Activated CD8-positive, alpha-beta memory T cell treated with anti-CD3 and anti-CD28 coated beads for 1 hour (primary cell): ENCODE data around the gene UCN.
"Not testable (repeated sequence)": the region's sequence is repeated elsewhere in the genome, so short reads cannot be mapped to it uniquely, and the experiment has no call there.

Experiments
- DNase-seq, 2 donors: peaks; one replicate each; pipeline ENCODE4 v3.0.0-alpha.2; 2020; ENCODE audit warnings: low read depth in 1 of 2; ENCODE audit errors: extremely low read depth in 1 of 2

UCN gene

GRCh38 chr2:27308359-27308881, at the start of gene UCN:
UCN (minus strand) TSS chr2:27308445; CDS start chr2:27307895, 550 bp downstream.
- no peak for DNase-seq

- peak; percentile 79 to 81 for DNase-seq
These were observed 48.3 kb upstream of the UCN start, which contains the start of gene GTF3C2 for GRCh38 chr2:27356382-27357181. GTF3C2 (minus strand) TSS chr2:27356764; CDS start chr2:27343554, 13,210 bp downstream.

- DNase-seq: no peak
These were observed 47.8 kb upstream of the UCN start for GRCh38 chr2:27356056-27356381.

DNA sequence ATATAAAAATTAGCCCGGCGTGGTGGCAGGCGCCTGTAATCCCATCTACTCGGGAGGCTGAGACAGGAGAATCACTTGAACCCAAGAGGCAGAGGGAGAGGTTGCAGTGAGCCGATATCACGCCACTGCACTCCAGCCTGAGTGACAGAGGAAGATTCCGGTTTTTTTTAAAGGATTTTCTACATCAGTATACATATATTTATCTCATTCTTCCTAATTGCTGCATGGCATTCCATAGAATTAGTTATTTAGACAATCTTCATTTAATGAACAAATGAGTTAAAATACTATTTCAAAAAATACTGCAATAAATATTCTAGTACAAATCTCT, 46.3 kb upstream of the UCN start:
- no peak for DNase-seq

DNA sequence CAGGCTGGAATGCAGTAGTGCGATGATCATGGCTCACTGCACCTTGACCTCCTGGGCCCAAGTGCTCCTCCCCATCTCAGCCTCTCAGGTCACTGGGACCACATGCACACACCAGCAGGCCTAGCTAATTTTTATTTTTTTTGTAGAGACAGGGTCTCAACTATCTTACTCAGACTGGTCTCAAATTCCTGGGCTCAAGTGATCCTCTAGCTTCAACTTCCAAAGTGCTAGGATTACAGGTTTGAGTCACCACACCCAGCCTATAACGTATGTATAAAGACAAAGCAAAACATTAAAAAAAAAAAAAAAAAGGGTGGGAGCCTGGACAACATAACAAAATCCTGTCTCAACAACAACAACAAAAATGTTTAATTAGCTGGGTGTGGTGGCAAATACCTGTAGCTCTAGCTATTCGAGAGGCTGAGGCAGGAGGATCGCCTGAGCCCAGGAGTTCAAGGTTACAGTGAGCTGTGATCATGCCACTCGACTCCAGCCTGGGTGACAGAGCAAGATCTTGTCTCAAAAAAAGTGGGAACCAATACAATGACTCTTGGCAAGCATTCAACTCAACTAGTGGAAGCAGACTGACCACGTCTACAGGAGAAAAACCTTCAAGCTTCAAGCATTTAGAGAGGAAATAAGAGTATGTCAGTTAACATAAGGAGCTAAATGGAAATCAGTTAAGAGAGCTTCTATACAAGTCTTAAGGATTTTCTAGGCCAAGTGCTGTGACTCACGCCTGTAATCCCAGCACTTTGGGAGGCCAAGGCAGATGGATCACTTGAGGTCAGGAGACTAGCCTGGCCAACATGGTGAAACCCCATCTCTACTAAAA, 45.7 kb upstream of the UCN start:
- DNase-seq: no peak

DNA sequence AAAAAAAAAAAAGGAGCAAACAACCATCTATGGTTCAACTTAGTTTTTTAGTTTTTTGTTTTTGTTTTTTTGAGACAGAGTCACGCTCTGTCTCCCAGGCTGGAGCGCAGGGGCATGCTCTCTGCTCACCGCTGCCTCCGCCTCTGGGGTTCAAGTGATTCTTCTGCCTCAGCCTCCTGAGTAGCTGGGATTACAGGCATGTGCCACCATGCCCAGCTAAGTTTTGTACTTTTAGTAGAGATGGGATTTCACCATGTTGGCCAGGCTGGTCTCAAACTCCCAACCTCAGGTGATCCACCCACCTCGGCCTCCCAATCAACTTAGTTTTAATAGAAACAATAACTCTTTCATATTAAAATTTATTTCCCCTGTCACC, 45.1 kb upstream of the UCN start:
- not testable (repeated sequence) for DNase-seq

GRCh38 chr2:27351802-27352598, 43.8 kb upstream of the UCN start:
- DNase-seq: no peak

GRCh38 chr2:27350106-27350693, 42.0 kb upstream of the UCN start:
- DNase-seq: no peak

- DNase-seq: no peak
These were observed 39.4 kb upstream of the UCN start for GRCh38 chr2:27347641-27348040.

- no peak for DNase-seq
These were observed 27.9 kb upstream of the UCN start for GRCh38 chr2:27336173-27336572.

DNA sequence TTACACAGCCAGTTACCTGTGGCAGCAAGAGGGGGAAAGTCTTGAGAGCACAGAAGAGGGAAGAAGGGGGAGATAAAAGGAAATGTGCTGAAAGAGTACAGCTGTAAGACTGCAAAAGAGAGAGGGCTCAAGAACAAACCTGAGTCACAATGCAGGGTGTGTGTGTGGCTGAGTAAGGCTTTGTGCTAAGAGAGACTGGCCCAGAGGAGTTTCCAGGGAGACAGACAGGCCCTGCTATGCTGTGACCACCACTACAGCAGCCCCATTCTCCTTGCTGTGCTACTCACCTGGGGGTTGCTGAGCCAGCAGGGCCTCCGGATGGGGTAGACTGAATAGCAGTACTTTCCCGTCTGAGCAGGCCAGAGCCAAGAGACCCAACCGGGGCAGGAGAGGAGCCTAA, 27.1 kb upstream of the UCN start:
- DNase-seq: no peak

DNA sequence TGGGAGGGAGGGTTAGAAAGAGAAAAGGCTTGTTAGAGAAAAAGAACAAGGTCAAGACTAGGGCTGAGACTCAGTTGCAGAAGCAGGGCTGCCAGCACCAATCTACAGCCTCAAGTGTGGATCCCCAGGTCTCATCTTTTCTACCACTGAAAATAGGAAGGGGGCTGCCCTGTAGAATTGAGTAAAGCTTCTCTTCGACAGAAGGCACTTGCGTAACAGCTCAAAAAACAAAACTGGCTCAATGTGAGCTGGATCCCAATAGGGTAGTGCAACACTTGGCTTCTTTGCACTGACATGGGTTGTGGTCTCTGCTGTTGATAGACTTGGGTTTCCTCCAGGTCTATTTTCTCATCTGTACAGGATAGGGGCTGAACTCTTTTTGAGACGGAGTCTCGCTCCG, 16.5 kb upstream of the UCN start:
- no peak for DNase-seq

DNA sequence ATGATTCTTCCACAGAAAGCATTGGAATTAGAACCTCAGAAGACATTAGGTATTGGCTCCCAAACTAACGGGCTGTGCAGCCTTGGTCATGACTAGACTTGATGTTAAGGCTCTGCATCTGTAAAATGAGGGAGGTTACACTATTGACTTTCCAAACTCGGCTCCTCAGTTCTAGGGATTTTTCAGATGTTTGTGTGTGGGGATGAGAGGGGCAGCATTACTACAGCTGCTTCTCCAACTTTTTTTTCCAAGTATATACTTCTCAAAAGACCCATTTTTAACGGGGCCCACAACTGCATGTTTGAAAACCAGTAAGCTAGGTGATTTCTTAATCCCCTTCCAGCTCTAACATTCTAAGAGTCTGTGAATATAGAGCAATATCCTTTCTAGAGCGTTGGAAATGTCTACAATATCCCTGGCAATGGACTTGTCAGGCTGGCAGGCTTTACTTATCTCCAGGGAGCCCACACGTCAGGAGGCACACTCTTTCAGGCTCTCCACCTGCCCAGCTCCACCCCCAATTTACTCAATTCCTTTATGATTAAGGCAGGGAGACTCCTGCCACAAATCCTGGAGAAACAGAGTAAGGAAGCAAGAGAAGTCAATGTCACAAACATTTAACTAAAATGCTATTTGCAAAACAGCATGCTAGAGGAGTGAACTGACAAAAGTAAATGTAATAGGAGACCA, 15.5 kb upstream of the UCN start:
- DNase-seq: no peak

- DNase-seq: peak; percentile 63 to 77
These were observed 14.7 kb upstream of the UCN start, which contains the start of gene MPV17 for GRCh38 chr2:27322766-27323595. MPV17 (minus strand) TSS chr2:27323097; CDS start chr2:27322517, 580 bp downstream.

DNA sequence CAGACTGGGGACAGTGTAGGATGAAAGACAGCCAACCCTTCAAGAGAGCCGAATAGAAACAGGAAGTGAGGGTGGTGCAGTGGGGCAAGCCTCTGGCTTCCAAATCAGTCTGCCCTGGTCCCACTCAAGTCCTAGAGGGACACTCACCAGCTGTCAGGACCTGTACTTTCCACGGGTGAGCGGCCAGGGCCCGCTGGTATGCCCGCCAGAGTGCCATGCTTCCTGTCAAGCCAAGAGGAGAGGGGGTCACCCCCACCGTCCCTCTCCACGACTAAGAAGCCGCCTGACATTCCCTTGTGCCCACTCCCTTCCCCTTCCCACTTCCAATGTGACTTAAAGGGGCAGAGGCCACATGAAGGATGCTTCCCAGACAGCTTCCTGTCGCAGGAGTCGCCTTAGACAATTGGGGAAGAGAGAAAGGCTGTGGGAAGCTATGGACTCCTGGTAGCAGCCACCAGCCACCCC, 14.1 kb upstream of the UCN start:
- DNase-seq: no peak

DNA sequence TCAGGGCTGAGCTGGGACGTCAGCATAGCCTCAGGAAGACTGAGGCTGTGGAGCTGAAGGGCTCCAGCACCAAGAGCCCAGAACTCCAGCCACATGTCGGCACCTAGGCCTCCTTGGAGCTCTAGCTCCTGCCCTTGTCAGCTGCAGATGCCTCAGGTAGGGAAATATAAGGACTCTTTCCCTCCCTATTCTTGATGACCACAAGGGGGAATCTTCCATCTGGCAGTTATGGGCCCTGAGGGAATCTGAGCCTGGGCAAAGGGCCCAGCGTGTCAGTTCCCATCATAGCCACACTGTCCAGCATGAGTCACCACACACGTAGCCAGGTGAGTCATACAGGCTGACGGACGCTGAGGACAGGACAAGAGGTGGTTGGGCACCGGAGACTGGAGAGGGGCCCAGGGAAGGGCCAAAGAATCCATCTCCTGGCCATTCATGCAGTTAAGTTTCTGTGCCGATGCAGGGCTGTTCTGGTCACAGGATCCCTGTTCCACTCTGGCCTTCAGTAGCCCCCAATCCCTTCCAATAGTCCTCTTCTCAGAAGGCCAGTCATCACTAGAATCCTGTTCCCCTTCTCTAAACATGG, 12.8 kb upstream of the UCN start:
- no peak for DNase-seq

DNA sequence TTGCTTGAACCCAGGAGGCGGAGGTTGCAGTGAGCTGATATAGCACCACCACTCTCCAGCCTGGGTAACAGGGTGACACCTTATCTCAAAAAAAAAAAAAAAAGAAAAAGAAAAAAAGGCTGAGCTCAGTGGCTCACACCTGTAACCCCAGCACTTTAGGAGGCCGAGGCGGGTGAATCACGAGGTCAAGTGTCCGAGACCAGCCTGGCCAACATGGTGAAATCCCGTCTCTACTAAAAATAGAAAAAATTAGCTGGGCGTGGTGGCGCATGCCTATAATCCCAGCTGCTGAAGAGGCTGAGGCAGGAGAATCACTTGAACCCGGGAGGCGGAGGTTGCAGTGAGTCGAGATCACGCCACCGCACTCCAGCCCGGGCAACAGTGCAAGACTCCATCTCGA, 11.6 kb upstream of the UCN start:
- not testable (repeated sequence) for DNase-seq

DNA sequence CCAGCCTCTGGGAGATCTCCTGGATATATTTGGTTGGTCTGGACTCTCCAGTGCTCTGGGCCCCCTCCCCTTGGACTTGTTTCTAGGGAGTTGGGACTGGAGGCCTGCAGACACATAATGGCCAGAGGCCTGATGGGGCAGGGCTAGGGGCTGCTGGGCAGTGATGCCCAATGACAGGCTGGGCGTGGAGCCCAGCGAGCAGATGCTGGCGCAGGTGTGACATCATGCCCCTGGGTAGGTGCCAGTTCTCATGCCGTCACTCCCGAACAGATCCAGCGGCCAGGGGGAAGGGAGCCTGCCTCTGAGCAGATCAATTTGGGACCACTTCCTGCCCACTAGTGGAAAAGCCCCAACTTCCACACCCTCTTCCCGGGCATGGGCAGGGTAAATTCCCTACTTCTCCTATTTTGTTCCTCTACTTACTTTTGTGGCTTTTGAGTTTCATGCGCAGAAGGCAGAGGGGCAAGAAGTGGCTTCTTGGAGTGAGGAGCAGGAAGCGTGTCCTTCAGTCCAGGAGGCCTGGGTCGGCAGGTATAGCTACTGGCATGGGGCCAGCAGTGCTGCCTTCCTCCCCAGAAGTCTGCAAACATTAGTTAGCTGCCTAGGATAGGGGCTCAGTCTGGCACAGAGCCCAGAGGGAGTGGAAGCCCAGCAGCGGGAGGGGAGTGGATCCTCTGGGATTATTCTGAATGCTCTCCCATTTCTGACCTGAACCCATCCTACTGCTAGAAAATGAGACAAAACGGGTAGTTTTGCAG, 8.6 kb upstream of the UCN start:
- DNase-seq: no peak
